H1 (cell line): ENCODE measurements around the gene TWSG1. TPM values are rescaled to one million over a fixed set of nuclear protein-coding genes. Genes with fewer than 3 reads are reported as not detected.

Source experiments
- ATF3 ChIP-seq: IDR thresholded peaks from 2 replicates; pipeline ENCODE4 v1.6.1; 2011; ENCODE audit warnings: low read depth, mild to moderate bottlenecking, low read length; ENCODE audit not compliant: insufficient read depth
- BRCA1 ChIP-seq: IDR thresholded peaks from 2 replicates; pipeline ENCODE4 v1.6.1; 2012; ENCODE audit warnings: low read depth, low read length, improper control_type of control experiment
- CHD1 ChIP-seq: IDR thresholded peaks from 2 replicates; pipeline ENCODE4 v1.6.1; 2012; ENCODE audit warnings: low read depth, low read length, improper control_type of control experiment
- CHD7 ChIP-seq: fragments of 300-600 bp; sonication (generic); IDR thresholded peaks from 2 replicates; pipeline ENCODE4 v1.7.1; 2012; ENCODE audit warnings: low read length, moderate library complexity, mild to moderate bottlenecking, inconsistent platforms; ENCODE audit not compliant: insufficient replicate concordance
- CREB1 ChIP-seq: IDR thresholded peaks from 2 replicates; pipeline ENCODE4 v1.6.1; 2012; ENCODE audit warnings: inconsistent platforms
- HDAC6 ChIP-seq: IDR thresholded peaks from one replicate; pipeline ENCODE4 v1.7.1; 2012; ENCODE audit warnings: low read depth, mild to moderate bottlenecking, inconsistent platforms, low read length, moderate library complexity
- KDM4A ChIP-seq: IDR thresholded peaks from one replicate; pipeline ENCODE4 v1.7.1; 2012; ENCODE audit warnings: low read depth, mild to moderate bottlenecking, moderate library complexity, low read length, inconsistent platforms; ENCODE audit not compliant: severe bottlenecking
- POLR2AphosphoS5 ChIP-seq: IDR thresholded peaks from 2 replicates; pipeline ENCODE4 v1.6.1; 2011; ENCODE audit warnings: low read depth, low read length
- SIX5 ChIP-seq: IDR thresholded peaks from 2 replicates; pipeline ENCODE4 v1.6.1; 2011; ENCODE audit warnings: mild to moderate bottlenecking, low read depth, low read length
- TEAD4 ChIP-seq: IDR thresholded peaks from 2 replicates; pipeline ENCODE4 v1.6.1; 2012; ENCODE audit warnings: low read depth, low read length, inconsistent platforms, mixed read lengths
- ZNF274 ChIP-seq: IDR thresholded peaks from 2 replicates; pipeline ENCODE4 v1.7.0; 2012; ENCODE audit warnings: low read length, borderline replicate concordance; ENCODE audit errors: extremely low read depth
- polyA plus RNA-seq, 7 experiments: library from polyadenylated mRNA; depleted of rRNA in 3 of 7; stranded (reverse) in 5 of 7; unstranded in 2 of 7; fragments of >200 nt in 5 of 7; fragments of 200-250 nt in 2 of 7; gene quantifications; 1 replicate in 5 of 7; 2 replicates in 1 of 7; 4 replicates in 1 of 7; pipeline versions ENCODE4 v1.2.1 to v1.2.3, GENCODE V29; 2011 to 2013; ENCODE audit warnings: missing spikeins in 2 of 7, mixed read lengths in 2 of 7
- total RNA-seq: library from RNA; stranded (reverse); fragmentation: NEBNext Ultra II Directional; extraction: Animal tissue kit (Norgen Biotek cat#: 25700); gene quantifications from 2 replicates; pipeline ENCODE4 v1.2.1, GENCODE V29; 2021

The TWSG1 gene
- total and polyA plus RNA-seq, 2 of the 8 experiments (the other 6 are each of a cell fraction or from before 2014, with no cell fraction given) = 11.8 to 19.8 TPM

GRCh38 chr18:9334329-9334972 lies at the start of gene TWSG1 (continued):
- no peak for TF ChIP-seq CHD7
- no peak for TF ChIP-seq SIX5
- TF ChIP-seq CHD1 = no peak
- TF ChIP-seq KDM4A = peak; percentile 60
- TF ChIP-seq BRCA1 = no peak
- TF ChIP-seq HDAC6 = no peak
- TF ChIP-seq ATF3 = no peak
- no peak; the same call in 1 of the 2 replicates for TF ChIP-seq CREB1
- TF ChIP-seq ZNF274 = no peak
- no peak for TF ChIP-seq TEAD4
- peak; percentile 48 for TF ChIP-seq POLR2AphosphoS5
